Activated CD8-positive, alpha-beta memory T cell treated with anti-CD3 and anti-CD28 coated beads for 36 hours (primary cell): Measurements from ENCODE around the gene CBARP. TPM values are rescaled to one million over a fixed set of nuclear protein-coding genes. Genes with fewer than 3 reads are reported as not detected.

Experiments
- CTCF ChIA-PET: fragments of 350-600 bp; sonication (Branson Sonifier 250); formaldehyde crosslinking; loops from one replicate; lab custom pipeline; 2021; ENCODE audit warnings: antibody characterized with exemption; lab: Charles Lee
- POLR2A ChIA-PET: fragments of 350-600 bp; sonication (Branson Sonifier 250); formaldehyde crosslinking; loops from one replicate; lab custom pipeline; 2021; ENCODE audit warnings: antibody characterized with exemption; lab: Charles Lee
- total RNA-seq, 2 experiments: library from RNA; stranded (reverse); gene quantifications; one replicate each; pipeline ENCODE4 v1.2.3, GENCODE V29; 2021

The CBARP gene
- total RNA-seq, 2 experiments from 2014 or later = 0.95 to 1.1 TPM

DNA sequence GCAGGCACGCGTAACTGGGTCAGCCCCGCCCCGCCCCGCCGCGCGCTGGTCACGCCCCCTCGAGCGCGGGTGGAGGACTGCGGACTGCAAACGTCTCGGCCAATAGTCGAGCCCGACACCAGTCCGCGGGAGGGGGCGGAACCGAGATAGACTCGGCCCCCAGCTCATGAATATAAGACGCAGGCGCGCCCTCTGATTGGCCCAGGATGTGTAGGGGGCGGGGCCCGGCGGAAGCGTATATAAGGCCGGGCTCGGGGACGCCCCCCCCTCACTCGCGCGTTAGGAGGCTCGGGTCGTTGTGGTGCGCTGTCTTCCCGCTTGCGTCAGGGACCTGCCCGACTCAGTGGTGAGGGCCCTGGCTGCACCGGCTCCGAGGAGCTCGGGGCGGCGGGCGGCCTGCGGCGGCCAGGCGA is 31.3 kb upstream of the CBARP start, which contains the start of gene CIRBP:
Gene CIRBP (plus strand): TSS at position 268 of the 413 bp plus-strand sequence. CDS start 1,602 bp downstream, outside the sequence.
- ChIA-PET POLR2A (interaction anchor here (0.5 to 1.4 kb wide), 20 partner anchors 9 to 384 kb away, joined by 3 to 38 read pairs (median 3); partner anchors contain the start of genes ARHGAP45, ATP5F1D and RNU6-2), CTCF (interaction anchor here (1.2 to 17.9 kb wide), 4 partner anchors 8 to 25 kb away, joined by 3 to 373 read pairs (median 40); partner anchors contain the start of gene ATP5F1D)

DNA sequence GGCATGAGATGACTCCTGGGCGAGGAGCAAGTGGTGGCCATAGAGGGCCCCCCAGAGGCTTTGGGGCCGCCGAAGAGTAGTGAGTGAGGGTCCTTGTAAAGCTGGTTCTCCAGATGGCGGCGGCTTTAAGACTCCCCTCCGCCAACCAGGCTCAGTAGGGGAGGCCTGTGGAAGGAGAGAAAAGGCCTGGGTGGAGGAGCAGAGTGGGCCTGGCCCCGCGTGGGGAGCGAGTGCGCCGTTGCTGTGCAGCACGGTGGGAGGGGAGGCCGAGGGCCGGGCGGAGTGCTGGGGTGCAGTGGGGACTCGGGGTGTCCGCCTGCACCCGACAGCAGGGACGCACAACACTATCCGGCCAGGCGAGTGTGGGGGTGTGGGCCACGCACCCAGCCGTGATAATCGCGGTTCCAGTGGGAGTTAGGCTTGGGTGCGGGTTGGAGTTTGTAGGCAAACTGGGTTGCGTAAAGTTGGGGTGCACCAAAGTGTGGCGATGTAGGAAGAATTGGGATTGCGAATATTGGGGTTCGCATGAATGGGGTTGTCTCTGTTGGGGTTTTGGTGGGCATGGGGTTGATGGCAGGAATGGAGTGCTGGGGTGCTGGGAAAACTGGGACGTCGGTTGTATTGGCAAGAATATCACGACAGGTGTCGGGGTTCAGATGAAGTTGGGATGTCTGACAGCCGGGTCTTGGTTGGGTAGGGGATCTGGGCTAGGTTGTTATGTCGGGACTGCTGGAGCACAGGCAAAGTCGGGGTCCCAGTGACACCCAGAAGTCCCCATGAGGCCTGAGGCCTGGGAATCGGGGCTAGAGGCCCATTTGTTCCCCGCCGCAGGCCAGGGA is 30.6 kb upstream of the CBARP start:
- CTCF ChIA-PET = interaction anchor here (1.2 to 17.9 kb wide), 4 partner anchors 9 to 25 kb away, joined by 3 to 373 read pairs (median 40); partner anchors contain the start of gene ATP5F1D
- POLR2A ChIA-PET = interaction anchor here (0.5 to 3.1 kb wide), 19 partner anchors 8 to 247 kb away, joined by 3 to 47 read pairs (median 4); partner anchors contain the start of genes ARHGAP45, ATP5F1D and RNU6-2

DNA sequence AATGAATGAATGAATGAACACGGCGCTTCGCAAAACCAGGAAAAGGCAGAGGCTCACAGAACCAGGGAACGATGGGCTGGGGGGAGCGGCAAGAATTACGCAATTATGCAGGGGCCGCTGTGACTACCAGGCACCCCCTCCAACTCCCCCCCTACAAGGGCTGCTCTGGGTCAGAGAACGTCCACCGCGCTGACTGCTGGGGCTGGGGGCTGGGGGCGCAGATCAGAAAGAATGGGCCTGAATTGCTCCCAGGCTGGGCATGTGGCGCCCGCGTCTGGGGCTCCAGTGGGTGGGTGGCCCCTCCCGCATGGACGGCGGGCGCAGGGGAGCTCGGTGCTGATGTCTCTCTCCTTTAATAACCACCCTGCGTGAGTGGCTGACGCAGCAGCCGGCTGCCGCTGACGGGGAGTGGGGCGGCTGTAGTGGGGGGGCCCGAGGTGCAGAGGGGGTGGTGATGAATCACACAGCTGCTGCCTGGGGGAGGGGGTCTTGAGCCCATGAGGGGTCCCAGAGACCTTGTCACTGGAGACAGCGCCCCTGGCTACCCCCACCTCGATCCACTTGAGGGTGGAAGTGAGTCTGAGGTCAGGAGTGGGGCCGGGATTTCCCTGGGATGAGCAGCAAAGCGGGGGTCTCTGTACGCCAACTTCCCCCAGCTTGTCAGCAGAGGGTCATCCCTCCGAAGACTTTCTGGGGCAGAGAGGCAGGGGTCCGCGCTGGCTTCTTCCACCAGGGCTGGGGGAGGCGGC is 29.8 kb upstream of the CBARP start:
- ChIA-PET CTCF (interaction anchor here (1.6 to 17.9 kb wide), 3 partner anchors 13 to 200 kb away, joined by 8 to 373 read pairs (median 76); partner anchors contain the start of genes ARHGAP45 and ATP5F1D), POLR2A (interaction anchor here (3.1 kb wide), 1 partner anchor 23 kb away, joined by 47 read pairs; no protein-coding TSS in a partner anchor)

GRCh38 chr19:1266916-1267476 is 29.2 kb upstream of the CBARP start:
- POLR2A ChIA-PET = interaction anchor here (0.6 to 3.1 kb wide), 10 partner anchors 8 to 193 kb away, joined by 3 to 47 read pairs (median 4); partner anchors contain the start of genes ATP5F1D, FAM174C and GPX4
- CTCF ChIA-PET = interaction anchor here (0.7 to 17.9 kb wide), 12 partner anchors 8 to 468 kb away, joined by 3 to 373 read pairs (median 4); partner anchors contain the start of genes ABCA7, ARHGAP45, ATP5F1D and CBARP

DNA sequence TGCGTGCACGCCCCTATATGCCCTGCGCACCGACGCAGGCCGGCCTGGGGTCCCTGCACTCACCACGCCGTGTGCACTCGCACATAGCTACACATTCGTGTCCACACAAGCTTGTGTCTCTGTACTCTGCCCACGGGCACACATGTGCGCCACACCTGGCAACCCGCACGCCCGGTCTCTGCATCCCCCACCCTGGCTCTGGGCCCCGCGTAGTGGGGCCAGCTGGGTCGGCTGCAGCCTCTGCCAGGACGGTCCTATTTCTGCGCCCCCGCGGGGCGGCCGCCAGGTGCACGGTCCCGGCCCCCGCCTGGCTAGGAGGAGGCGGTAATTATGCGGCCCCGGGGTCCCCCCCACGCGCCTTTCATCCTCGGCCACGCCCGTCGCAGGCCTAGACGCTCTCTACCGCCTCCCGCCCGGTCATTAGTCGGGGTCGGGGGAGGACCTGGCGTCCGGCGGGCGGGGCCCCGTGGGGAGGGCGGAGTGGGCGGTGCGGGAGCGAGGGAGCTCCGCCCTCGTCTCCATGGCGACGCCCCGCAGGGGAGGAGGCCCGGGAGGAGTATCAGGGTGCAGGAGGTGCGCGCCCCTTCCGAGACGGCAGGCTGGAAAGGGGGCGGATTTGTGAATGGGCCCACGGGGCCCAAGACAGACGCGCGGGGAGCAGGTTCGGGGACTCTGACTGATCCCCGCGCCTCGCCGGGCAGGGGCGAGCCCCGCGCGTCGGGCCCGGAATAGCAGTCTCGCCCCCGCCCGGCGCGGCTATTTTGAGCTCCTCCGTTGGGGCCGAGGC is 28.5 kb upstream of the CBARP start:
- CTCF ChIA-PET = interaction anchor here (0.6 to 17.9 kb wide), 13 partner anchors 9 to 467 kb away, joined by 3 to 373 read pairs (median 3); partner anchors contain the start of genes ABCA7, ARHGAP45, ATP5F1D and CBARP
- POLR2A ChIA-PET = interaction anchor here (0.5 to 3.1 kb wide), 11 partner anchors 9 to 192 kb away, joined by 3 to 47 read pairs (median 3); partner anchors contain the start of genes ATP5F1D, FAM174C and GPX4

GRCh38 chr19:1265615-1266128 is 27.9 kb upstream of the CBARP start:
- ChIA-PET POLR2A (interaction anchor here (0.5 to 3.1 kb wide), 4 partner anchors 11 to 21 kb away, joined by 3 to 47 read pairs (median 10); no protein-coding TSS in a partner anchor), CTCF (interaction anchor here (1.3 to 17.9 kb wide), 5 partner anchors 8 to 135 kb away, joined by 3 to 373 read pairs (median 8); partner anchors contain the start of genes ATP5F1D and CBARP)

DNA sequence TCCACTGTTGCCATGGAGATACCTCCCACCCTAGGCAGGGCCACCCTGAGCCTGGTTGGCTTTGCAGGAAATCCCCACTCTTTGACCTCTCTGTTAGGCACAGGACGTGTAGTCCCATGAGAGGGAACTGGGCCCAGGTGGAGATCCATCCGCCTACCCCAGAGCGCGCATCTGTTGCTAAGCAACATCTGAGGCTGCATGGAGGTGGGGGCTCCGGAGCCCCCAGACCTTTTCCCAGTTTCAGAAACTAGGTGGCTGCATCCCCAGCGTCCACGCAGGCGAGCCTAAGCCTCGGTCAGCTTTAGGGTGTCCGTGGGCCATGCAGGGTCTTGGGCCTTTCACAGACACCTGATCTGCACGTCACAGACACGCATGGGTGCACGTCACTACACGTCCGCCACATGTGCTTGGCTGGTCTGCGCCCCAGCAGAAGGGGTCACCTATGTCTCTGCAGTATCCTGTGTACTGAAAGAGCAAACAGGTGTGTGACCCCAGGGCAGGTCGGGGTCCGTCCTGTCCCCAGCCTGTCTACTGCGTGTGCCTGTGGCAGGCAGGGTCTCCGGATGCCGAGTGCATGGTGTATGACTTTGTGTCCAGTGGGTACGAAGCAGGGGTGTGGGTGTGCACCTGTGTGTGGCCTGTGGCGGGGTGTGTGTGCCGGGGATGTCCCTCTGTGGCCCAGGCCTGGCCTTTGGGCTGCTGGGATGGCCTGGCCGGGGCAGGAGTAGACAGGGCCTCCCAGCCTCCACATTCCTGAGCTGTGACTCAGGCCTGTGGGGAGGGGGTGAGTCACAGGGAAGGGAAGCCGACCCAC is 27.2 kb upstream of the CBARP start:
- ChIA-PET POLR2A (interaction anchor here (2.1 to 3.1 kb wide), 2 partner anchors 13 to 21 kb away, joined by 17 to 47 read pairs; no protein-coding TSS in a partner anchor), CTCF (interaction anchor here (1.3 to 17.9 kb wide), 2 partner anchors 9 to 21 kb away, joined by 3 to 373 read pairs; partner anchors contain the start of gene ATP5F1D)

GRCh38 chr19:1263188-1263587 is 25.4 kb upstream of the CBARP start:
- ChIA-PET POLR2A (interaction anchor here (0.6 kb wide), 1 partner anchor 95 kb away, joined by 5 read pairs; no protein-coding TSS in a partner anchor), CTCF (interaction anchor here (17.9 kb wide), 1 partner anchor 19 kb away, joined by 373 read pairs; the partner anchor contains the start of gene ATP5F1D)

GRCh38 chr19:1262623-1263123 is 24.9 kb upstream of the CBARP start:
- ChIA-PET POLR2A (interaction anchor here (0.6 to 1.4 kb wide), 2 partner anchors 18 to 95 kb away, joined by 4 to 5 read pairs; no protein-coding TSS in a partner anchor), CTCF (interaction anchor here (2.0 to 17.9 kb wide), 2 partner anchors 10 to 19 kb away, joined by 8 to 373 read pairs; partner anchors contain the start of gene ATP5F1D)

DNA sequence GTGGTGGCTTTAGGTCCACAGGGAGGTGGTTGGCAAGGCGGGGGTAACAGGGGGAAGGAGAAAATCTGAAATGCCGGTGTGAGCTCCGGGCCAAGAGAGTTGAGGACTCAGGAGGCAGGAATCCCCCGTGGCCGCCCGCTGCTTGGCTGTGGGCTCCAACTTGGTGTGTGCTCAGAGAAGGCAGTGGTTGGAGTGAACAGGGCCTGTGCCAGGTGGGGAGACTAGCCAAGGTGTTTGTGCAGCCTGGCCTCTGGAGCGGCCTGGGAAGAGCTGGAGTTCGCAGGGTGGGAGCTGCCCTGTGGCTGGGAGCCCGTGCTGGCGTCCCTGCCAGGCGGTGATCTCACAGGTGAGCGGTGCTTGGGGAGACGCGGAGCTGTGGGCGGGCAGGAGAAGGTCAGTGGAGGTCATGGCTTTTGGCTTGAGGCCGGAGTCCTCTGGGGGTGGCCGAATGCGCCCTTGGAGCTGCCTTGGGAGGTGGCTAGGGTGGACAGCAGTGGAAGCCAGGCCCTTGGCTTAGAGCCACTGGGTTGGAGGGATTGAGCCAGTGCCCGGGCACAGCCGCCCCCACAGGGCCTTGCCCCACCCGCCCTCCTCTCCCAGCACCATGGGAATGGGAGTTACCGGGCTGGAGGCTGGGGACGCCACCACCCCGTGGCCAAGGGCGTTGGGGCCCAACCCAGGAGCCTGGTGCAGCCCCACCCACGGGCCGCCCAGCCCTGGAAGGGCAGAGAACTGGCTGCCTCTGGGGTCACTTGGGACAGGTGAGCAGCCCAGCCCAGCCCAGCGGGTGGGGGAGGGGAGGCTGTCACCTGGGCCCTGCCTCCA is 24.2 kb upstream of the CBARP start:
- POLR2A ChIA-PET = interaction anchor here (1.1 to 2.5 kb wide), 5 partner anchors 7 to 172 kb away, joined by 4 to 20 read pairs (median 4); partner anchors contain the start of genes CIRBP and FAM174C
- CTCF ChIA-PET = interaction anchor here (2.0 to 17.9 kb wide), 2 partner anchors 9 to 18 kb away, joined by 8 to 373 read pairs; partner anchors contain the start of gene ATP5F1D

DNA sequence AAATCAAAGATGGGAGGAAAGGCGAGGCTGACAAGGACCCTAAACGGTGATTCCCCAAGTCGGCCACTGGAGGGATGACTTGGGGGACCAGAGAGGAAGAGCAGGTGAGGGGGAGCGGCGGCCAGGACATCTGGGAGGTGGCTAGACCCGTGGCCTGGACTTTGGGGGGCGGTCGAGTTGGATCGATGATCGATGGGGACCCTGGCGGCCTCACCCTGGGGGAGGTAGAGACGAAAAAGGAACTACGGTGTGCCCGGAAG is 23.7 kb upstream of the CBARP start:
- POLR2A ChIA-PET = interaction anchor here (1.1 to 2.5 kb wide), 5 partner anchors 8 to 171 kb away, joined by 4 to 20 read pairs (median 4); partner anchors contain the start of genes CIRBP and FAM174C

GRCh38 chr19:1260749-1261537 is 23.1 kb upstream of the CBARP start:
- ChIA-PET CTCF (interaction anchor here (0.5 to 17.9 kb wide), 3 partner anchors 8 to 185 kb away, joined by 5 to 373 read pairs (median 8); partner anchors contain the start of gene ATP5F1D), POLR2A (interaction anchor here (0.9 to 2.5 kb wide), 7 partner anchors 8 to 234 kb away, joined by 3 to 20 read pairs (median 4); partner anchors contain the start of genes ATP5F1D, CIRBP and FAM174C)

More for the DNA sequence above, 23.7 kb upstream of the CBARP start:
- CTCF ChIA-PET = interaction anchor here (2.0 to 17.9 kb wide), 2 partner anchors 8 to 18 kb away, joined by 8 to 373 read pairs; partner anchors contain the start of gene ATP5F1D
